Lower leg skin (tissue), 3 donors: Measurements from ENCODE around the gene KRTAP3-2.

Source experiments
- POLR2A ChIP-seq, 2 donors: fragments of 450-650 bp; IDR thresholded peaks; one replicate each; pipeline ENCODE4 v1.6.1; 2016 to 2017; ENCODE audit warnings: antibody characterized with exemption in 2 of 2, mild to moderate bottlenecking in 1 of 2, moderate library complexity in 1 of 2
- TF ChIP-seq, protein P1 (sequence below), 3 donors: fragments of 450-650 bp; IDR thresholded peaks; one replicate each; pipeline ENCODE4 v1.5.1; 2016; ENCODE audit warnings: antibody characterized with exemption in 3 of 3, mild to moderate bottlenecking in 3 of 3, moderate library complexity in 2 of 3

GRCh38 chr17:40995116-40995515 is 4.6 kb downstream of the KRTAP3-2 start:
- TF ChIP-seq, protein P1, sequence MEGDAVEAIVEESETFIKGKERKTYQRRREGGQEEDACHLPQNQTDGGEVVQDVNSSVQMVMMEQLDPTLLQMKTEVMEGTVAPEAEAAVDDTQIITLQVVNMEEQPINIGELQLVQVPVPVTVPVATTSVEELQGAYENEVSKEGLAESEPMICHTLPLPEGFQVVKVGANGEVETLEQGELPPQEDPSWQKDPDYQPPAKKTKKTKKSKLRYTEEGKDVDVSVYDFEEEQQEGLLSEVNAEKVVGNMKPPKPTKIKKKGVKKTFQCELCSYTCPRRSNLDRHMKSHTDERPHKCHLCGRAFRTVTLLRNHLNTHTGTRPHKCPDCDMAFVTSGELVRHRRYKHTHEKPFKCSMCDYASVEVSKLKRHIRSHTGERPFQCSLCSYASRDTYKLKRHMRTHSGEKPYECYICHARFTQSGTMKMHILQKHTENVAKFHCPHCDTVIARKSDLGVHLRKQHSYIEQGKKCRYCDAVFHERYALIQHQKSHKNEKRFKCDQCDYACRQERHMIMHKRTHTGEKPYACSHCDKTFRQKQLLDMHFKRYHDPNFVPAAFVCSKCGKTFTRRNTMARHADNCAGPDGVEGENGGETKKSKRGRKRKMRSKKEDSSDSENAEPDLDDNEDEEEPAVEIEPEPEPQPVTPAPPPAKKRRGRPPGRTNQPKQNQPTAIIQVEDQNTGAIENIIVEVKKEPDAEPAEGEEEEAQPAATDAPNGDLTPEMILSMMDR (IDR thresholded peaks at IDR 0.05), result no peak
- no peak for TF ChIP-seq POLR2A (IDR thresholded peaks at IDR 0.05)
